H1 (cell line): ENCODE measurements around the gene ZBTB11. TPM values are rescaled to one million over a fixed set of nuclear protein-coding genes. Genes with fewer than 3 reads are reported as not detected.

Experiments used
- CTCF ChIA-PET: fragments of 300-600 bp; sonication (Branson Sonifier 250); formaldehyde crosslinking; loops from one replicate; lab custom pipeline; 2021; ENCODE audit not compliant: partially characterized antibody; lab: Charles Lee
- POLR2A ChIA-PET: fragments of 300-600 bp; sonication (Branson Sonifier 250); formaldehyde crosslinking; loops from one replicate; lab custom pipeline; 2021; ENCODE audit warnings: inconsistent platforms; ENCODE audit not compliant: partially characterized antibody; lab: Charles Lee
- DNase-seq, 2 experiments: peaks; one replicate each; pipeline versions ENCODE4 v3.0.0 to v3.0.0-alpha.2; 2010 to 2022; ENCODE audit warnings: low spot score in 2 of 2, low read depth in 1 of 2, mixed read lengths in 1 of 2
- FAIRE-seq: peaks from 2 replicates; lab custom pipeline; 2011; peaks lifted over from hg19 to GRCh38; lab: Jason Lieb, UNC
- H2AFZ ChIP-seq: 2 replicates; pipeline ENCODE4 v1.8.1; 2012; ENCODE audit warnings: low read length, inconsistent platforms
- H2AK5ac ChIP-seq: 2 replicates; pipeline ENCODE4 v1.6.1; 2013; ENCODE audit warnings: low read depth, low read length
- H2BK120ac ChIP-seq: replicated peaks from 2 replicates; pipeline ENCODE3; 2013; ENCODE audit warnings: low read depth, low read length, inconsistent platforms
- H2BK12ac ChIP-seq: 2 replicates; pipeline ENCODE4 v1.6.1; 2013; ENCODE audit warnings: low read depth, low read length
- H2BK15ac ChIP-seq: 2 replicates; pipeline ENCODE4 v1.6.1; 2013; ENCODE audit warnings: low read length
- H2BK20ac ChIP-seq: 2 replicates; pipeline ENCODE4 v1.6.1; 2013; ENCODE audit warnings: low read length
- H2BK5ac ChIP-seq: 2 replicates; pipeline ENCODE4 v1.6.1; 2013; ENCODE audit warnings: low read depth, low read length
- H3K14ac ChIP-seq: 2 replicates; pipeline ENCODE4 v1.6.1; 2013; ENCODE audit warnings: inconsistent platforms; ENCODE audit not compliant: insufficient read length
- H3K18ac ChIP-seq: 2 replicates; pipeline ENCODE4 v1.6.1; 2013; ENCODE audit warnings: low read length; ENCODE audit errors: extremely low read depth
- H3K23ac ChIP-seq: 2 replicates; pipeline ENCODE4 v1.6.1; 2013; ENCODE audit warnings: inconsistent platforms; ENCODE audit not compliant: insufficient read length
- H3K23me2 ChIP-seq: 2 replicates; pipeline ENCODE4 v1.6.1; 2013; ENCODE audit warnings: low read depth, low read length
- H3K27ac ChIP-seq: 2 replicates; pipeline ENCODE4 v1.6.1; 2011; ENCODE audit warnings: low read depth, low read length, inconsistent platforms
- H3K27me3 ChIP-seq, 4 experiments: replicated peaks in 1 of 4; 1 replicate in 1 of 4; 2 replicates in 3 of 4; pipeline versions ENCODE4 v1.6.1 to v1.8.1; 2011 to 2013; ENCODE audit warnings: low read length in 3 of 4, mild to moderate bottlenecking in 3 of 4, inconsistent platforms in 2 of 4, mixed read lengths in 2 of 4, moderate library complexity in 1 of 4; ENCODE audit not compliant: control insufficient read depth in 3 of 4, insufficient read depth in 3 of 4; ENCODE audit errors: extremely low read depth in 1 of 4
- H3K36me3 ChIP-seq, 4 experiments: 2 replicates each; pipeline versions ENCODE4 v1.6.1 to v1.8.1; 2011 to 2013; ENCODE audit warnings: mild to moderate bottlenecking in 4 of 4, low read length in 3 of 4, moderate library complexity in 2 of 4, control low read depth in 1 of 4, inconsistent platforms in 1 of 4; ENCODE audit not compliant: insufficient read depth in 4 of 4, control insufficient read depth in 2 of 4
- H3K4ac ChIP-seq: replicated peaks from 2 replicates; pipeline ENCODE3; 2013; ENCODE audit warnings: low read length, low read depth, mixed read lengths, inconsistent platforms; ENCODE audit not compliant: insufficient read length
- H3K4me1 ChIP-seq, 4 experiments: replicated peaks in 1 of 4; 1 replicate in 1 of 4; 2 replicates in 3 of 4; pipeline versions ENCODE4 v1.6.1 to v1.8.1; 2011 to 2013; ENCODE audit warnings: low read length in 3 of 4, inconsistent platforms in 2 of 4, mixed read lengths in 1 of 4; ENCODE audit not compliant: insufficient read depth in 4 of 4, control insufficient read depth in 3 of 4
- H3K4me2 ChIP-seq, 2 experiments: 2 replicates each; pipeline versions ENCODE4 v1.6.1 to v1.8.1; 2011 to 2013; ENCODE audit warnings: low read depth in 2 of 2, low read length in 2 of 2, control low read depth in 1 of 2, inconsistent platforms in 1 of 2, mild to moderate bottlenecking in 1 of 2; ENCODE audit not compliant: insufficient read depth in 1 of 2
- H3K4me3 ChIP-seq, 4 experiments: fragments of 200-600, 300-600 bp in 1 of 4; sonication (generic), shearing (Covaris generic), sonication (Bioruptor Twin) in 1 of 4; 2 replicates each; pipeline versions ENCODE4 v1.5.1 to v1.8.1; 2011 to 2016; ENCODE audit warnings: low read length in 4 of 4, low read depth in 3 of 4, control low read depth in 2 of 4, inconsistent platforms in 2 of 4, mild to moderate bottlenecking in 2 of 4, mixed read lengths in 1 of 4, moderate library complexity in 1 of 4; ENCODE audit not compliant: insufficient read depth in 2 of 4; ENCODE audit errors: extremely low read depth in 1 of 4
- H3K56ac ChIP-seq: replicated peaks from 2 replicates; pipeline ENCODE3; 2013; ENCODE audit warnings: low read depth, mild to moderate bottlenecking, mixed read lengths, low read length, inconsistent platforms; ENCODE audit not compliant: insufficient read length
- H3K79me1 ChIP-seq: 2 replicates; pipeline ENCODE4 v1.6.1; 2013; ENCODE audit warnings: low read depth, low read length, control low read depth
- H3K79me2 ChIP-seq, 2 experiments: 2 replicates each; pipeline versions ENCODE4 v1.6.1 to v1.8.1; 2012 to 2013; ENCODE audit warnings: low read length in 2 of 2, mild to moderate bottlenecking in 2 of 2, inconsistent platforms in 1 of 2; ENCODE audit not compliant: insufficient read depth in 2 of 2, control insufficient read depth in 1 of 2
- H3K9ac ChIP-seq, 4 experiments: replicated peaks in 1 of 4; 1 replicate in 1 of 4; 2 replicates in 3 of 4; pipeline versions ENCODE4 v1.6.1 to v1.8.1; 2011 to 2013; ENCODE audit warnings: low read depth in 3 of 4, low read length in 3 of 4, control low read depth in 2 of 4, mild to moderate bottlenecking in 2 of 4, moderate library complexity in 2 of 4, inconsistent platforms in 1 of 4; ENCODE audit errors: extremely low read depth in 1 of 4
- H3K9me3 ChIP-seq, 2 experiments: 2 replicates each; pipeline versions ENCODE4 v1.6.1 to v1.8.1; 2012 to 2013; ENCODE audit warnings: mild to moderate bottlenecking in 2 of 2, moderate library complexity in 2 of 2, control low read depth in 1 of 2, inconsistent platforms in 1 of 2, low read depth in 1 of 2, low read length in 1 of 2, mixed read lengths in 1 of 2; ENCODE audit not compliant: insufficient read depth in 2 of 2
- H4K20me1 ChIP-seq, 2 experiments: replicated peaks in 1 of 2; 2 replicates each; pipeline versions ENCODE3 to v1.8.1; 2011 to 2013; ENCODE audit warnings: inconsistent platforms in 2 of 2, low read length in 2 of 2, mild to moderate bottlenecking in 1 of 2; ENCODE audit not compliant: insufficient read depth in 2 of 2, control insufficient read depth in 1 of 2
- H4K5ac ChIP-seq: 2 replicates; pipeline ENCODE4 v1.6.1; 2013; ENCODE audit warnings: low read length, low read depth, mixed read lengths, inconsistent platforms; ENCODE audit not compliant: insufficient read length
- H4K8ac ChIP-seq: 2 replicates; pipeline ENCODE4 v1.8.0; 2013; ENCODE audit warnings: mild to moderate bottlenecking, moderate library complexity, low read length, inconsistent platforms; ENCODE audit not compliant: insufficient read depth; ENCODE audit errors: extremely low read depth
- H4K91ac ChIP-seq: replicated peaks from 2 replicates; pipeline ENCODE3; 2013; ENCODE audit warnings: low read length, mixed read lengths, inconsistent platforms; ENCODE audit not compliant: insufficient read length
- BRCA1 ChIP-seq: IDR thresholded peaks from 2 replicates; pipeline ENCODE4 v1.6.1; 2012; ENCODE audit warnings: low read depth, low read length, improper control_type of control experiment
- CBX5 ChIP-seq: fragments of 300-800, 300-1000 bp; sonication (generic); IDR thresholded peaks from 2 replicates; pipeline ENCODE4 v1.7.1; 2016; ENCODE audit warnings: antibody characterized with exemption, low read length, low read depth
- CEBPB ChIP-seq: IDR thresholded peaks from 2 replicates; pipeline ENCODE4 v1.6.1; 2012; ENCODE audit warnings: low read depth, low read length
- E2F6 ChIP-seq: IDR thresholded peaks from 2 replicates; pipeline ENCODE4 v1.6.1; 2012; ENCODE audit warnings: inconsistent platforms
- GTF2F1 ChIP-seq: IDR thresholded peaks from 2 replicates; pipeline ENCODE4 v1.6.1; 2012; ENCODE audit warnings: low read depth, low read length, improper control_type of control experiment, borderline replicate concordance
- HDAC2 ChIP-seq, 2 experiments: fragments of 300-600 bp in 1 of 2; sonication (generic) in 1 of 2; IDR thresholded peaks; 2 replicates each; pipeline ENCODE4 v1.6.1; 2011 to 2012; ENCODE audit warnings: low read depth in 2 of 2, low read length in 2 of 2, mild to moderate bottlenecking in 2 of 2, moderate library complexity in 2 of 2, borderline replicate concordance in 1 of 2, inconsistent platforms in 1 of 2
- JUN ChIP-seq: IDR thresholded peaks from 2 replicates; pipeline ENCODE4 v1.6.1; 2011; ENCODE audit warnings: low read depth, mild to moderate bottlenecking, improper control_type of control experiment, low read length
- MAX ChIP-seq: IDR thresholded peaks from 2 replicates; pipeline ENCODE4 v1.6.1; 2012; ENCODE audit warnings: inconsistent platforms
- POU5F1 ChIP-seq: IDR thresholded peaks from 2 replicates; pipeline ENCODE4 v1.6.1; 2011; ENCODE audit warnings: low read depth, mild to moderate bottlenecking, low read length, moderate library complexity
- RXRA ChIP-seq: IDR thresholded peaks from 2 replicates; pipeline ENCODE4 v1.6.1; 2011; ENCODE audit warnings: low read depth, mild to moderate bottlenecking, low read length, moderate library complexity; ENCODE audit not compliant: insufficient read depth
- USF2 ChIP-seq: IDR thresholded peaks from 2 replicates; pipeline ENCODE4 v1.6.1; 2011; ENCODE audit warnings: low read length, improper control_type of control experiment
- WGBS, 2 experiments: shearing (Covaris generic) in 1 of 2; methylation state at CpG; one replicate each; pipeline versions ENCODE4 v1.1.6 to v1.1.7; 2013 to 2015; ENCODE audit warnings: low lambda C conversion rate in 2 of 2, mixed read lengths in 2 of 2, inconsistent platforms in 1 of 2, low coverage in 1 of 2, missing lambda C conversion rate in 1 of 2; ENCODE audit not compliant: insufficient replicate concordance in 2 of 2, insufficient coverage in 1 of 2, insufficient read length in 1 of 2; ENCODE audit errors: extremely low coverage in 1 of 2, missing lambda C conversion rate in 1 of 2; 5-methylcytosine and 5-hydroxymethylcytosine counted together
- polyA plus RNA-seq, 7 experiments: library from polyadenylated mRNA; depleted of rRNA in 3 of 7; stranded (reverse) in 5 of 7; unstranded in 2 of 7; fragments of >200 nt in 5 of 7; fragments of 200-250 nt in 2 of 7; gene quantifications; 1 replicate in 5 of 7; 2 replicates in 1 of 7; 4 replicates in 1 of 7; pipeline versions ENCODE4 v1.2.1 to v1.2.3, GENCODE V29; 2011 to 2013; ENCODE audit warnings: missing spikeins in 2 of 7, mixed read lengths in 2 of 7
- total RNA-seq: library from RNA; stranded (reverse); fragmentation: NEBNext Ultra II Directional; extraction: Animal tissue kit (Norgen Biotek cat#: 25700); gene quantifications from 2 replicates; pipeline ENCODE4 v1.2.1, GENCODE V29; 2021

ZBTB11 gene
- total and polyA plus RNA-seq, 2 of the 8 experiments (the other 6 are each of a cell fraction or from before 2014, with no cell fraction given), result 3.0 to 14.0 TPM

DNA sequence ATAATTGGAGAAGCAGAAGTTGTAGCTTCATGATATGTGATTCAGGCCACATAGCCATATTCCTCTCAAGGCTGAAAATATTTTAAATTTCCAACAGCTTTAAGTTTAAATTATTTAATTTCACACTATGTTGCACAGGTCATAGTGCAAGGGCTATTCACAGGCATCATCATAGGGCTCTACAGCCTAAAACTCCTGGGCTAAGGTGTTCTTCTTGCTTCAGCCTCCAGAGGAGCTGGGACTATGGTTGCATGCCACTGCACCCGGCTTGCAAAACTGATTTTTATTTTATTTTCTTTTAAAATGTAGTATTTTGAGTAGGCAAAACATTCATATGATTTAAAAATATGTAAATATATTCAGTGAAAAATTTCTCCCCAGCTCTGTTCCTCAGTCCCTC, 41.5 kb upstream of the ZBTB11 start:
- no peak overlapping the region for H3K23ac ChIP-seq
- H2BK5ac ChIP-seq, result no peak overlapping the region
- H3K79me2 ChIP-seq, result no peaks in the 10 kb centered on the region
- no peaks in the 10 kb centered on the region for H3K27me3 ChIP-seq
- no peak overlapping the region for H3K9ac ChIP-seq
- no peak overlapping the region for H3K4me3 ChIP-seq
- H3K79me1 ChIP-seq, result no peaks in the 10 kb centered on the region
- no peak overlapping the region for H3K56ac ChIP-seq
- H4K8ac ChIP-seq, result no peak overlapping the region
- H3K4me2 ChIP-seq, result no peak overlapping the region
- TF ChIP-seq MAX (no peak), E2F6 (no peak), RXRA (no peak), CEBPB (no peak), CBX5 (no peak), USF2 (no peak), BRCA1 (no peak), HDAC2 (IDR thresholded peaks at IDR 0.05; ENCODE audit: borderline replicate concordance in 1 of 2, low read depth in 2 of 2, low read length in 2 of 2) (no peak), POU5F1 (no peak), GTF2F1 (no peak), JUN (no peak)
- POLR2A ChIA-PET, result interaction anchor here (0.9 kb wide), 1 partner anchor 9 kb away, joined by 3 read pairs; no protein-coding TSS in a partner anchor
- CTCF ChIA-PET, result interaction anchor here (0.6 to 3.8 kb wide), 4 partner anchors 11 to 771 kb away, joined by 3 to 38 read pairs (median 3); no protein-coding TSS in a partner anchor
- H3K14ac ChIP-seq, result no peak overlapping the region
- H3K4ac ChIP-seq, result no peak overlapping the region
- H2BK15ac ChIP-seq, result no peak overlapping the region
- no peaks in the 10 kb centered on the region for H3K23me2 ChIP-seq
- no peaks in the 10 kb centered on the region for H3K4me1 ChIP-seq
- H3K36me3 ChIP-seq, result no peaks in the 10 kb centered on the region
- H2BK20ac ChIP-seq, result no peak overlapping the region
- H2BK120ac ChIP-seq, result no peak overlapping the region
- no peak overlapping the region for H4K5ac ChIP-seq
- WGBS, 2 experiments, result 78% methylated on average over 1 of the region's 1 CpG; no CpG with 5 or more reads in 1 of the 2 experiments
- H2AK5ac ChIP-seq, result no peak overlapping the region
- H4K91ac ChIP-seq, result no peak overlapping the region
- FAIRE-seq, result no peak
- no peak overlapping the region for H3K27ac ChIP-seq
- no peak overlapping the region for H3K18ac ChIP-seq
- DNase-seq, result no peak
- H3K9me3 ChIP-seq, result no peaks in the 10 kb centered on the region
- H2BK12ac ChIP-seq, result no peak overlapping the region
- no peaks in the 10 kb centered on the region for H4K20me1 ChIP-seq
- no peak overlapping the region for H2AFZ ChIP-seq
